Subcutaneous abdominal adipose tissue (tissue), 5 donors: ENCODE measurements around the gene ARPC1B.

Source experiments
- H3K27ac ChIP-seq: one replicate; pipeline ENCODE4 v1.7.0; 2013; ENCODE audit warnings: low read depth, mild to moderate bottlenecking, inconsistent platforms, low read length, moderate library complexity
- H3K27me3 ChIP-seq, 5 donors: one replicate each; pipeline ENCODE4 v1.7.0; 2013; ENCODE audit warnings: low read length in 5 of 5, inconsistent platforms in 1 of 5; ENCODE audit not compliant: control insufficient read depth in 5 of 5, insufficient read depth in 4 of 5
- H3K36me3 ChIP-seq, 5 donors: one replicate each; pipeline ENCODE4 v1.7.0; 2013; ENCODE audit warnings: low read length in 5 of 5; ENCODE audit not compliant: control insufficient read depth in 5 of 5, insufficient read depth in 5 of 5
- H3K4me1 ChIP-seq, 5 donors: one replicate each; pipeline ENCODE4 v1.7.0; 2013; ENCODE audit warnings: low read length in 5 of 5, mild to moderate bottlenecking in 3 of 5, moderate library complexity in 1 of 5; ENCODE audit not compliant: control insufficient read depth in 5 of 5, insufficient read depth in 5 of 5
- H3K4me3 ChIP-seq, 5 donors: one replicate each; pipeline ENCODE4 v1.7.0; 2013; ENCODE audit warnings: low read length in 5 of 5, low read depth in 1 of 5
- H3K9ac ChIP-seq, 5 donors: one replicate each; pipeline ENCODE4 v1.7.0; 2013; ENCODE audit warnings: low read length in 5 of 5, mild to moderate bottlenecking in 4 of 5, moderate library complexity in 3 of 5
- H3K9me3 ChIP-seq, 5 donors: one replicate each; pipeline ENCODE4 v1.7.0; 2013; ENCODE audit warnings: low read length in 5 of 5; ENCODE audit not compliant: control insufficient read depth in 5 of 5
- donor health status: healthy.
- donor health status: healthy.
- donor health status: healthy.
- donor health status: healthy.
- donor health status: healthy.

The ARPC1B gene

DNA sequence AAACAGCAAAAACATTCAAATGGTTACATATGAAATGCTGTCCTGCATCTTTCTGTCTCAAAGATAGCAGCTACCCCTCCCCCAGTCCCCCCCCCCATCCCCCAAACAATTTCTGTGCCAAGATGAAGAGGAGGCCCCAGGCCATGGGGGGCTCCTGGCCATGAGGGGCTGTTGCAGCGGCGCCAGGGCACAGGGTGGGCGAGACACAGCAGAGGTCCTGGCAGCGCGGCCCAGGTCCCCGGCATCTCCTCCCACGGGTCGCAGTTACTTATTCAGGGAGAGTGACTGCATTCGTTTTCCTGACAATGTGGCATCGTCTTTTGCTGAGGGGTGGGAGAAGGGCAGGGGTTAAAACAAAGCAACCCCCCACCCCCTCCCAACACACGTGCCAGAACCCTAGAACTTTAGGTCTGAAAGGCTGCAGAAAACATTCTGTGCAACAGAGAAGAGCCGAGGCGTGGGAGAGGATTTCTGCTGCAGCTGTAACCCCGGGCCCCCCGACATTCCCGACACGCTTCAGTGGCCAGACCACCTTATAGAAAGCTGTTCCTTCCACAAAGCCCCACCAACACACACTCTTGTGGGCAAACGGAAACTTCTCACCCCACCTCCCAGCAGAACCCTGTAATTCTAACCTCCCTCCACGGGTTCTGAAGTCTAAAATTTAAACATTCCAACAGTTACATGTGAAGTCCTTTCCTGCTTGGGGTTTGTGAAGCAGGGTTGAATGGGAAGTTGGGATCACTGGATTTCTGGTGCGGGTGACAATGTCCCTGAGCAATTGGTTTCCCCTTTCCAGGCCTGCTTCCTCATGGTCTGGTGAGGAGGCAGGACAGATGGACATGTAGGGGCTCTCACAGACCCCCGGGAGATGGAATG, 22.1 kb downstream of the ARPC1B start:
- Histone ChIP-seq H3K9me3 (no peaks in the 10 kb centered on the region), H3K27me3 (no peaks in the 10 kb centered on the region), H3K4me1 (peaks cover 1 to 21% (median 17%) of the 10 kb centered on the region in 5 donors), H3K4me3 (no peak overlapping the region), H3K36me3 (peaks cover 0 to 85% (median 69%) of the 10 kb centered on the region in 5 donors), H3K27ac (no peak overlapping the region), H3K9ac (no peak overlapping the region)

DNA sequence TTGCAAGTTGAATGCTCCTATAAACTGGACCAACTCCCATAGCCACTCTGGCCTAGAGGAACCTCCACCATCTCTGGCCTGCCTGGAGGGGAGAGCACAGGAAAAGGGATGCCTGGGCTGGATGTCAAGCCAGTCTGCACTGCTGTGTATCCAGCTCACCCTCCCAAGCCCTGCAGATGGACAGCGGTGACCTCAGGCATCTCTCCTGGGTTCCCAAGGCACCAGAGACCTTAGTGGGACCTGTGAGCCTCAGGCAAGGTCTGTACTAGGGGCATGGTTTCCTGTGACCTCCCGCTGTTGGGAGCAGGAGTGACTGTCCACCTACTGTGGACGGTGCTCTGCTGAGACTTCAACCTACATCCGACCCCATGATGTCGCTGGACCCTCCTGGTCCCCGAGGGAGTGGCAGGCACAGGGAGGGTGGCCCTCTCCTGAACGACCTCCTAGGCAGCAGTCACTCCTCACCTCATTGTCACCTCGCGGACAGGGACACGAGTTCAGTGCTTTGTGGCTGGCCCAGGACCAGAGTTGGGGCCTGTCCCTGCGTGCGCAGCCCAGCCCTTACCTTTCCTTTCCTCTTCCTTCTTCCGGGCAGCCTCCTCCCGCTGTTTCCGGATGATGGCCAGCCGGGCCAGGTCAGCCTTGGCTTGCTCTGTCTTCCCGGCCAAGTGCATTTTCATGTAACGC, 22.9 kb downstream of the ARPC1B start:
- no peak overlapping the region for H3K4me3 ChIP-seq
- H3K9ac ChIP-seq, result no peak overlapping the region
- H3K27me3 ChIP-seq, result no peaks in the 10 kb centered on the region
- H3K27ac ChIP-seq, result no peak overlapping the region
- peaks cover 0 to 86% (median 75%) of the 10 kb centered on the region in 5 donors for H3K36me3 ChIP-seq
- H3K9me3 ChIP-seq, result no peaks in the 10 kb centered on the region
- peaks cover 1 to 15% (median 13%) of the 10 kb centered on the region in 5 donors for H3K4me1 ChIP-seq

DNA sequence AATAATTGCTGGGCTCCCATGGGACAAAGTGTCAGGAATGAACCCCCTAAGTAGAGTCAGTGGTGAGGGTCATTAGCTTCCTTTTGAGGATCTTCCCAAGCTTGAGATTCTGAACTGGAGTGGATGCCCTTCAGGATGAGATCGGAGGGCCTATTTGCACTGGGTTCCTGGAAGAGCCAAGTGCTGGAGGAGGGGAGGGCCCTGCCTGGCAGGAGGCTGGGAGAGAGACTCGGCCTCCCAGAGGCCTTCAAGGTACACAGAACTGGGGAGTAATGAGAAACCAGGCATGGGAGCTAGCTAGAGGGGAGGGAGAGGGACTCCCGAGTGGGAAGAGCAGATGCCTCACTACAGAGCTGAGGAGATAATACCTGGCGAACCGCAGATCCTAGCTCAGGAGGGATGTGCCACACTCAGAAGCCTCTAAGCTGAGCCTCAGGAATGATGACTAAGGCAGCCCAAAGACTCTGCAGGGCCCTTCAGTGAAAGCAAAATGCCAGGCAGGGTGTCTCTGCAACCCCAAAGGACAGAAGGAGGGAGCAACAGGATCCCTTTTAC, 24.4 kb downstream of the ARPC1B start:
- H3K9ac ChIP-seq, result no peak overlapping the region
- peaks cover 5 to 94% (median 86%) of the 10 kb centered on the region in 5 donors for H3K36me3 ChIP-seq
- H3K4me1 ChIP-seq, result peaks cover 0 to under 1% (median under 1%) of the 10 kb centered on the region in 5 donors
- H3K27me3 ChIP-seq, result no peaks in the 10 kb centered on the region
- no peak overlapping the region for H3K4me3 ChIP-seq
- H3K27ac ChIP-seq, result no peak overlapping the region
- no peaks in the 10 kb centered on the region for H3K9me3 ChIP-seq

DNA sequence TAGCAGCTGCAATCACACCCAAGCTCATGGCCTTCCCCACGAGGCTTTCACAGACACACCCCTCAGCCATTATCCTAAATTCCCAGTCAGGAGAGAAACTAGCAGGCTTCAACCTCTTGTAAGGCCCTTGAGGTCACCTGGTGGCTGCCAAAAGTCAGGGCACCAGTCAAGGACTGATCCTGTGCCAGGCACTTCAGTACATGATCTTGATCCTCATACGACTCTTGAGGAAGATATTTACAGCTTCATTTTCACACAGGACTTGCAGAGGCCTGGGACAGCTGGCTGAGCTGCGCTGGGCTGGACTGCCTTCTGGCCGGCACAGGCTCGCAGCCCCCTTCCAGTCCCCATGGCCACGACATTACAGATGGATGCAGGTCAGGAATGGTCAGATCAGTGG, 25.1 kb downstream of the ARPC1B start:
- Histone ChIP-seq H3K4me3 (no peak overlapping the region), H3K9me3 (no peaks in the 10 kb centered on the region), H3K27ac (no peak overlapping the region), H3K4me1 (peaks cover 0 to 6% (median 5%) of the 10 kb centered on the region in 5 donors), H3K9ac (no peak overlapping the region), H3K36me3 (peaks cover 5 to 95% (median 86%) of the 10 kb centered on the region in 5 donors), H3K27me3 (no peaks in the 10 kb centered on the region)

DNA sequence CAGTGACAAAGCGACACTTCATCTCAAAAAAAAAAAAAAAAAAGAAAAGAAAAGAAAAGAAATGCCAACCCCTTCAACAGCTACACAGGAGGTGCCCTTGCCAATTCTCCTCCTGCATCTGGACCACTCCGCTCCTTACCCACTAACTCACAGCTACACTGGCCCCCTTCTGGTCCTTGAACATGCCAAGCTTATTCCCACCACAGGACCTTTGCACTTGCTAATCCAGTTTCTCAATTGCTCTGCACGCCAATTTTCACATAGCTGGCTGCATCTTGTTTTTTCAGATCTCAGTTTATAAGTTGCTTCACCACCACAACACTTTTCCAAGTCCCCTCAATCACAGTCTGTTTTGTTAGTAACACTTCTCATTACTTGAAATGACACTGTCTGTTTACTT, 28.3 kb downstream of the ARPC1B start:
- no peak overlapping the region for H3K27ac ChIP-seq
- H3K4me3 ChIP-seq, result no peak overlapping the region
- H3K9me3 ChIP-seq, result no peaks in the 10 kb centered on the region
- peaks cover 6 to 31% (median 27%) of the 10 kb centered on the region in 5 donors for H3K4me1 ChIP-seq
- H3K27me3 ChIP-seq, result no peaks in the 10 kb centered on the region
- H3K36me3 ChIP-seq, result peaks cover 5 to 70% (median 60%) of the 10 kb centered on the region in 5 donors
- no peak overlapping the region for H3K9ac ChIP-seq

DNA sequence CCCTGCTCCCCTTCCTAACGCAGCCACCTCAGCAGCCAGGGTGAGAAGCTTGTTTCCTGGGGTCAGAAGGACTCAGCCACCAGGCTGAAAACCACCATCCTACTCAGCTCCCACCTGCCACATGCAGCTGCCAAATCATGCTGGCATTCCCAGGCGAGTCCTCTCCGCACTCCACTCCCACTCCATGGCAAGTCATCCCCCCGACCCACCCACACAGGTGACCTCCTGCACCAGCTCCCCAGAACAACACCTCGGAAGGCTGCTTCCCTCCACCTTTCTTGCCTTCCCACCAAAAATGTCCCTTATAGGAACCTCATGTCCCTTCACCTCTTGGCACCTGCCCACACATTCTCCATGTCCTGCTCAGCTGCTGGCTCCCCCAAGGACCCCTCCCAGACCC, 29.2 kb downstream of the ARPC1B start:
- peaks cover 5 to 61% (median 51%) of the 10 kb centered on the region in 5 donors for H3K36me3 ChIP-seq
- no peaks in the 10 kb centered on the region for H3K27me3 ChIP-seq
- no peak overlapping the region for H3K4me3 ChIP-seq
- H3K9ac ChIP-seq, result no peak overlapping the region
- no peaks in the 10 kb centered on the region for H3K9me3 ChIP-seq
- peaks cover 6 to 35% (median 29%) of the 10 kb centered on the region in 5 donors for H3K4me1 ChIP-seq
- H3K27ac ChIP-seq, result no peak overlapping the region

DNA sequence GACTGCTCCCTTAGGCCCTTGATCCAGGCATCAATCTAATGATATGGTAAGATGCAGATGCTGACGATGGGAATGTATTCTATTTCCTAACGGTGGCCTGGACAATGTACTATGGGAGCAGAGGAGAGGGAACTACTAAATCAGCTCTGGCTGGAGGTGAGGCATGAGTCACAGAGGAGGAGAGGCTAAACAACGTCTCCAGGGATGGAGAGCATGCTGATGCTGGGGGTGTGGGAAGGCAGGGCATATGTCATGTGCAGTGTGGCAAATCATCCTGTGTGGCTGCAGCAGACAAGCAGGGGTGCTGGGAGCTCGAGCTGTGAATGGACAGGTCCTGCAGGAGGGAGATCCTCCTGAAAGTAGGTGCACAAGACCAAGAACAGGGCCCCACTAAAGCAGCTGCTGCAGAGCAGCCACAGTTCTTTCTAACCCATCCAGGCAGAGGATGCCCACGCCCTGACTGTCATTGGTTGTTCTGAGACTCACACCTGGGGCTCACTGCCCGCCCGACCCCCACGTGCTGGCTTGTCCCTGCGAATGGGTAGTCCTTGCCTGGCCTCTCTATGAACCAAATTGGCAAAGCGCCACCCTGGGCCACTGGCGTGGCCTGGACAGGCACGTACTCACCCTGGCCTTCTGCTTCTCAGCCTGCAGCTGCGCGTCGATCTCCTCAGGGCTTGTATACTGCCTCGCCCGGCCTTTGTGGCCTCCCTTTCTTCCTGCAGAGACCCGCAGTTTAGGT, 29.9 kb downstream of the ARPC1B start:
- no peak overlapping the region for H3K27ac ChIP-seq
- H3K9me3 ChIP-seq, result no peaks in the 10 kb centered on the region
- no peak overlapping the region for H3K4me3 ChIP-seq
- H3K27me3 ChIP-seq, result no peaks in the 10 kb centered on the region
- H3K4me1 ChIP-seq, result peaks cover 6 to 39% (median 32%) of the 10 kb centered on the region in 5 donors
- peaks cover 5 to 55% (median 44%) of the 10 kb centered on the region in 5 donors for H3K36me3 ChIP-seq
- H3K9ac ChIP-seq, result no peak overlapping the region

DNA sequence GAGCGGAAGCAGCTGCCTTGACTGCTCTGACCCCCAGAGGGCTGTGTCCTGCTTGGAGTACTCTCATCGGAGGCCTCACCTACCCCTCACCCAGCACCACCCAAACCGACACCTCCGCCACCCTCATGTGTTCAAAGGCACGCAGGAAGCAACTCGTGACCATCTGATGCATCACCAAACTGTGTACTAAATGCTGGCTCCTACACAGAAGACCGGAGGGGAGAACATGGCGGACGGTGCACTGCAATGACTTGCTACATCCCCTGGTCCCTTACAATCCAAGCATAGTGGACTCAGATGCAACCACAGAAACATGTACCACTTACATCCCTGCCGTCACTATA, 30.4 kb downstream of the ARPC1B start:
- no peak overlapping the region for H3K9ac ChIP-seq
- no peaks in the 10 kb centered on the region for H3K27me3 ChIP-seq
- H3K36me3 ChIP-seq, result peaks cover 5 to 49% (median 39%) of the 10 kb centered on the region in 5 donors

DNA sequence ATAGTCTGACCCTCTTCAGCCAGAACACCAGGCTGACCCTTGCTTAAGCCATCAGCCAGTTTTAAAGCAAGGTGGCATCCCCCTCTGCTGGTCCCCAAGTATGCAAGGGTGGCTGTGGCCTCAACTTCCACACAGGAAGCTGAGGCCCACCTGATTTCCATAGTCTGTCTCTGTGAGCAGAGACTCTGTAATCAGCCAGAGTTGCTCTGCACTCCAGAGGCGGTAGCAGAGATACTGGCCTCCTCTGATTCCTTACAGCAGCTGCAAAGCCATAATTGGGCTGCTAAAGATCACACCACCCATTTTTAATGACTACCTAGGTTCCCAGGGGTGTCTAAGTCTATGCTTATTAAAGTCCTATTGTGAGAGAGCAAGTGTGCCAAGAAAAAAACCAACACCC, 32.0 kb downstream of the ARPC1B start:
- Histone ChIP-seq H3K27ac (peak overlapping the region; percentile 98), H3K4me1 (peaks cover 10 to 50% (median 43%) of the 10 kb centered on the region in 5 donors)

More for the DNA sequence above, 30.4 kb downstream of the ARPC1B start:
- H3K4me3 ChIP-seq, result no peak overlapping the region
- peaks cover 9 to 45% (median 37%) of the 10 kb centered on the region in 5 donors for H3K4me1 ChIP-seq
- no peaks in the 10 kb centered on the region for H3K9me3 ChIP-seq
- H3K27ac ChIP-seq, result no peak overlapping the region

More for the DNA sequence above, 32.0 kb downstream of the ARPC1B start:
- H3K4me3 ChIP-seq, result peak overlapping the region in 2 of 5 donors; percentile 9 to 22
- H3K9ac ChIP-seq, result peak overlapping the region in 3 of 5 donors; percentile 48 to 87 (median 52)
- no peaks in the 10 kb centered on the region for H3K27me3 ChIP-seq
- peaks cover 8 to 44% (median 32%) of the 10 kb centered on the region in 5 donors for H3K36me3 ChIP-seq
- H3K9me3 ChIP-seq, result no peaks in the 10 kb centered on the region
